Activated CD8-positive, alpha-beta T cell treated with anti-CD3 and anti-CD28 coated beads, Interleukin-2, amount 10 ng/mL, durations not matched to agents 7 days and 5 days (primary cell): ENCODE data around the gene FANCE. TPM values are rescaled to one million over a fixed set of nuclear protein-coding genes. Genes with fewer than 3 reads are reported as not detected.
"Not testable (repeated sequence)": the region's sequence is repeated elsewhere in the genome, so short reads cannot be mapped to it uniquely, and the experiment has no call there.

Experiments
- ATAC-seq: fragments of 150-1000 bp; cut with Tn5 transposase; one replicate; pipeline ENCODE4 v1.10.0; 2021; ENCODE audit warnings: moderate library complexity
- CTCF ChIA-PET: fragments of 350-600 bp; sonication (Branson Sonifier 250); formaldehyde crosslinking; loops from one replicate; lab custom pipeline; 2021; ENCODE audit warnings: antibody characterized with exemption; lab: Charles Lee
- POLR2A ChIA-PET: fragments of 350-600 bp; sonication (Branson Sonifier 250); formaldehyde crosslinking; loops from one replicate; lab custom pipeline; 2021; ENCODE audit warnings: antibody characterized with exemption; lab: Charles Lee
- DNase-seq: peaks from one replicate; pipeline ENCODE4 v3.0.0-alpha.2; 2020
- H3K27ac Mint-ChIP-seq: one replicate; pipeline ENCODE4 v1.8.0; 2021; ENCODE audit warnings: mild to moderate bottlenecking, mixed read lengths
- H3K27me3 Mint-ChIP-seq: one replicate; pipeline ENCODE4 v1.8.0; 2021; ENCODE audit warnings: low read depth, mixed read lengths
- H3K36me3 Mint-ChIP-seq: one replicate; pipeline ENCODE4 v1.8.0; 2021; ENCODE audit warnings: low read depth, mixed read lengths
- H3K4me1 Mint-ChIP-seq: one replicate; pipeline ENCODE4 v1.8.0; 2021; ENCODE audit warnings: low read depth, mixed read lengths
- H3K4me3 Mint-ChIP-seq: one replicate; pipeline ENCODE4 v1.8.0; 2021; ENCODE audit warnings: mild to moderate bottlenecking, mixed read lengths
- H3K9me3 Mint-ChIP-seq: one replicate; pipeline ENCODE4 v1.8.0; 2022; ENCODE audit warnings: mixed read lengths; ENCODE audit not compliant: insufficient read depth
- total RNA-seq, 2 experiments: library from RNA; stranded (reverse); gene quantifications; one replicate each; pipeline ENCODE4 v1.2.3, GENCODE V29; 2021

Gene FANCE
- total RNA-seq, 2 experiments from 2014 or later: 20.4 to 21.9 TPM

- Mint-ChIP-seq H3K9me3 (no peaks in the 10 kb centered on the region), H3K27me3 (no peaks in the 10 kb centered on the region), H3K27ac (peak overlapping the region; percentile 25), H3K4me3 (no peak overlapping the region), H3K4me1 (no peaks in the 10 kb centered on the region), H3K36me3 (no peaks in the 10 kb centered on the region)
- no peak for DNase-seq
- POLR2A ChIA-PET: no interaction called here
- no peak for ATAC-seq
- CTCF ChIA-PET: interaction anchor here (1.0 to 2.8 kb wide), 3 partner anchors 14 to 117 kb away, joined by 3 to 12 read pairs (median 3); no protein-coding TSS in a partner anchor
Observed at GRCh38 chr6:35435074-35435837, 16.9 kb upstream of the FANCE start.

GRCh38 chr6:35436071-35436857, 15.9 kb upstream of the FANCE start:
- no peaks in the 10 kb centered on the region for H3K4me1 Mint-ChIP-seq
- CTCF ChIA-PET: interaction anchor here (1.0 to 2.5 kb wide), 4 partner anchors 13 to 142 kb away, joined by 3 to 10 read pairs (median 3); no protein-coding TSS in a partner anchor
- no peaks in the 10 kb centered on the region for H3K9me3 Mint-ChIP-seq
- H3K27me3 Mint-ChIP-seq: no peaks in the 10 kb centered on the region
- no peak overlapping the region for H3K27ac Mint-ChIP-seq
- H3K4me3 Mint-ChIP-seq: no peak overlapping the region
- ATAC-seq (no peak), DNase-seq (no peak)
- POLR2A ChIA-PET: interaction anchor here (0.9 kb wide), 1 partner anchor 17 kb away, joined by 3 read pairs; no protein-coding TSS in a partner anchor
- H3K36me3 Mint-ChIP-seq: no peaks in the 10 kb centered on the region

- H3K27me3 Mint-ChIP-seq, DNase-seq, H3K36me3 Mint-ChIP-seq, H3K27ac Mint-ChIP-seq, ATAC-seq, H3K4me3 Mint-ChIP-seq, H3K9me3 Mint-ChIP-seq, H3K4me1 Mint-ChIP-seq, POLR2A ChIA-PET: not testable (repeated sequence)
- CTCF ChIA-PET: interaction anchor here (1.0 to 2.5 kb wide), 2 partner anchors 9 to 20 kb away, joined by 3 to 10 read pairs; no protein-coding TSS in a partner anchor
Observed at GRCh38 chr6:35438378-35439065, 13.6 kb upstream of the FANCE start.

- Mint-ChIP-seq H3K36me3 (no peaks in the 10 kb centered on the region), H3K4me1 (no peaks in the 10 kb centered on the region), H3K27ac (no peak overlapping the region), H3K4me3 (no peak overlapping the region), H3K27me3 (no peaks in the 10 kb centered on the region), H3K9me3 (no peaks in the 10 kb centered on the region)
- DNase-seq: no peak
- no peak for ATAC-seq
- ChIA-PET CTCF (no interaction called here), POLR2A (no interaction called here)
Observed at GRCh38 chr6:35439308-35439707, 12.8 kb upstream of the FANCE start.

- no peak for DNase-seq
- Mint-ChIP-seq H3K4me1 (peaks cover 14% of the 10 kb centered on the region), H3K9me3 (no peaks in the 10 kb centered on the region), H3K36me3 (no peaks in the 10 kb centered on the region), H3K27me3 (no peaks in the 10 kb centered on the region), H3K4me3 (no peak overlapping the region), H3K27ac (no peak overlapping the region)
- POLR2A ChIA-PET: interaction anchor here (0.6 kb wide), 1 partner anchor 192 kb away, joined by 6 read pairs; no protein-coding TSS in a partner anchor
- CTCF ChIA-PET: no interaction called here
- no peak for ATAC-seq
Observed at GRCh38 chr6:35441205-35441604, 10.9 kb upstream of the FANCE start.

GRCh38 chr6:35441642-35442041, 10.5 kb upstream of the FANCE start:
- DNase-seq (no peak), ATAC-seq (no peak)
- POLR2A ChIA-PET: interaction anchor here (0.6 kb wide), 1 partner anchor 193 kb away, joined by 6 read pairs; no protein-coding TSS in a partner anchor
- H3K9me3 Mint-ChIP-seq: no peaks in the 10 kb centered on the region
- no peak overlapping the region for H3K4me3 Mint-ChIP-seq
- no peak overlapping the region for H3K27ac Mint-ChIP-seq
- peaks cover 18% of the 10 kb centered on the region for H3K4me1 Mint-ChIP-seq
- no peaks in the 10 kb centered on the region for H3K36me3 Mint-ChIP-seq
- no peaks in the 10 kb centered on the region for H3K27me3 Mint-ChIP-seq
- CTCF ChIA-PET: interaction anchor here (0.6 kb wide), 1 partner anchor 22 kb away, joined by 3 read pairs; no protein-coding TSS in a partner anchor

- H3K27me3 Mint-ChIP-seq: no peaks in the 10 kb centered on the region
- ChIA-PET POLR2A (interaction anchor here (0.6 kb wide), 1 partner anchor 745 kb away, joined by 3 read pairs; no protein-coding TSS in a partner anchor), CTCF (no interaction called here)
- peaks cover 18% of the 10 kb centered on the region for H3K4me1 Mint-ChIP-seq
- DNase-seq (no peak), ATAC-seq (no peak)
- H3K27ac Mint-ChIP-seq: no peak overlapping the region
- H3K9me3 Mint-ChIP-seq: no peaks in the 10 kb centered on the region
- H3K36me3 Mint-ChIP-seq: no peaks in the 10 kb centered on the region
- no peak overlapping the region for H3K4me3 Mint-ChIP-seq
Observed at GRCh38 chr6:35442693-35443092, 9.4 kb upstream of the FANCE start.

GRCh38 chr6:35443341-35444030, 8.7 kb upstream of the FANCE start:
- H3K27ac Mint-ChIP-seq: no peak overlapping the region
- peaks cover 18% of the 10 kb centered on the region for H3K4me1 Mint-ChIP-seq
- no peak overlapping the region for H3K4me3 Mint-ChIP-seq
- DNase-seq: no peak
- no peaks in the 10 kb centered on the region for H3K27me3 Mint-ChIP-seq
- no peaks in the 10 kb centered on the region for H3K9me3 Mint-ChIP-seq
- H3K36me3 Mint-ChIP-seq: no peaks in the 10 kb centered on the region
- CTCF ChIA-PET: interaction anchor here (2.8 kb wide), 1 partner anchor 24 kb away, joined by 14 read pairs; no protein-coding TSS in a partner anchor
- no peak for ATAC-seq
- POLR2A ChIA-PET: interaction anchor here (0.6 kb wide), 1 partner anchor 745 kb away, joined by 3 read pairs; no protein-coding TSS in a partner anchor

- POLR2A ChIA-PET: no interaction called here
Observed at GRCh38 chr6:35445691-35446090, 6.4 kb upstream of the FANCE start.

GRCh38 chr6:35448191-35448590, 3.9 kb upstream of the FANCE start:
- DNase-seq (no peak), ATAC-seq (no peak)
- Mint-ChIP-seq H3K9me3 (no peaks in the 10 kb centered on the region), H3K27ac (no peak overlapping the region), H3K27me3 (peaks cover 4% of the 10 kb centered on the region), H3K4me1 (peaks cover 48% of the 10 kb centered on the region), H3K4me3 (no peak overlapping the region), H3K36me3 (no peaks in the 10 kb centered on the region)
- CTCF ChIA-PET: interaction anchor here (0.7 to 11.1 kb wide), 14 partner anchors 15 to 154 kb away, joined by 3 to 192 read pairs (median 6); partner anchors contain the start of genes DEF6, PPARD and RPL10A
- POLR2A ChIA-PET: interaction anchor here (0.6 to 1.1 kb wide), 2 partner anchors 44 to 106 kb away, joined by 3 read pairs; partner anchors contain the start of gene PPARD

More at GRCh38 chr6:35445691-35446090, 6.4 kb upstream of the FANCE start:
- H3K27me3 Mint-ChIP-seq: no peaks in the 10 kb centered on the region
- H3K9me3 Mint-ChIP-seq: no peaks in the 10 kb centered on the region
- no peaks in the 10 kb centered on the region for H3K36me3 Mint-ChIP-seq
- CTCF ChIA-PET: interaction anchor here (2.8 to 11.1 kb wide), 2 partner anchors 26 to 147 kb away, joined by 14 to 149 read pairs; partner anchors contain the start of gene DEF6
- peak; percentile 78 for DNase-seq
- ATAC-seq: peak; percentile 37
- peak overlapping the region; percentile 63 for H3K27ac Mint-ChIP-seq
- no peak overlapping the region for H3K4me3 Mint-ChIP-seq
- H3K4me1 Mint-ChIP-seq: peaks cover 31% of the 10 kb centered on the region
